Caki2 (cell line): ENCODE data around the gene CASP3. TPM values are rescaled to one million over a fixed set of nuclear protein-coding genes. Genes with fewer than 3 reads are reported as not detected.
"Not testable (repeated sequence)": the region's sequence is repeated elsewhere in the genome, so short reads cannot be mapped to it uniquely, and the experiment has no call there.

Experiments
- DNase-seq: peaks from one replicate; pipeline ENCODE4 v3.0.0-alpha.2; 2015; ENCODE audit warnings: low read depth
- in situ Hi-C: cut with HindIII; loops from 2 replicates; pipeline ENCODE4 v1.10.0; 2016; ENCODE audit warnings: low sequenced_read_pairs, low pct_unique_long_range_greater_than_20kb, mixed read lengths
- total RNA-seq: library from RNA; depleted of rRNA; stranded (reverse); fragments of >200 nt; shearing (Covaris generic); gene quantifications from 2 replicates; pipeline ENCODE4 v1.2.3, GENCODE V29; 2014; ENCODE audit warnings: low replicate concordance

CASP3 gene
- total RNA-seq, 1 experiment from 2014 or later = 34.7 TPM

DNA sequence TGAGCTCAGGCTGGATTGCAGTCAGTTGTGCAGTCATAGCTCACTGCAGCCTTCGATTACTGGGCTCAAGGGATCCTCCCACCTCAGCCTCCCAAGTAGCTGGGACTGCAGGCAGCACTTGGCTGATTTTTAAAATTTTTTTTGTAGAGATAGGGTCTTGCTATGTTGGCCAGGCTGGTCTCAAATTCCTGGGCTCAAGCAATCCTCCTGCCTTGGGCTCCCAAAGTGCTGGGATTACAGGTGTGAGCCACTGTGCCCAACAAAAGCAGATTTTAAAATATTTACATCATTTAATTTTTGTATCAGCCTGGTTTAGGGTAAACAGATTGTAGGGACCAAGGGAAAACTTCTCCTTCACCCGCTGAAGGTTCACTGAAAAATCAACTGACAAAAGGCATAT, 33.1 kb downstream of the CASP3 start:
- DNase-seq, in situ Hi-C loops: not testable (repeated sequence)

DNA sequence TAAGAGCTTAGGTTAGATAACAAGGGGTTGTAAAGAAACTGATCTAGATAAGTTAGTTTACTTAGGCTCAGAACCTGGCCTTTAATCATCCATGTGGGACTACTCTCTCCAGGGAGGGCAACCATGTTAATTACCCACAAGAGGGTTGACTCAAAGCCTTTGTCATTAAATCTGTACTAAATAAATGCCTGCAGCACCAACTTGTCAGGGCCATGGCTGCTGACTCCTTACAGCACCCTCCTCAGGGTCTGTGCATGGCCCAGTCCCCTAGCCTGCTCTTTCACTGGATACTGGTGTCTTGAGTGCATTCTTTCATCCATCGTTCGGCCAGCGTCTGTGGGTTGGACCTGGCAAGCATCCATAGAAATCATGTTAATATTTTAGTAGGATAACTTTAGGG, 34.7 kb downstream of the CASP3 start:
- DNase-seq = no peak
- in situ Hi-C loops = no loop called here

DNA sequence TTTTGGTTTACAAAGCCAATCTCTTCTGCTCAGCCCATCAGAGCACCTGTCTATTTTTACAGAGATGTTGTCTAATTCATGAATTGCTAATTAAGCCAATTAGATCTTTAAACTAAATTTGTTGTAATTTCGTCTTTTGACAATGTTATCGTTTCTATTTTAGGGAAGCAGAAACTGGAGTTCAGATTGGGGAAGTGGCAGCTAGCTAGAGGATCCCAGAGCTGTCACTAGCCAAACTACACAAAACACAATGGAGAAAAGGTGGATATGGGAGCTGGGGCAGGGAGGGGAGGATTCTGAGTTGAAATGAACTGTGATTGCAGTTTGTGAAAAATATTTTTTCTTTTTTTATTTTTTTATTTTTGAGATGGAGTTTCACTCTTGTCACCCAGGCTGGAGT, 35.8 kb downstream of the CASP3 start:
- in situ Hi-C loops = no loop called here

DNA sequence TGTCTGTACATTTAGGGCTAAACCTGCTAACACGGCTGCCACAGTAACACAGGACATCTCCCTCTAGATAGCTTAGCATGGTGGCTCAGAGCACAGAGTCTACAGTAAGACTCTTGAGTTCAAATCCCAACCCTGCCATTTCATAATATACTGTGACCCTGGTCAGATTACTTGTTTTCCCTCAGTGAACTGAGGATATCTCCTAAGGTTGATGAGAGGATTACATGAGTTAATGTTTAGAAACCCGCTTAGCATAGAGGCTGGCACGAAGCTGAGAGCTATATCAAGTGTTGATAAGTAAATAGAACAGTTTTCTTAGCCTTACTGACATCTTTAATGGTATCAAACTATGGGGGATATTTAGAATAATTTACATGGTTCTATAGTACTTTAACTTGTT, 37.2 kb downstream of the CASP3 start:
- DNase-seq = no peak
- in situ Hi-C loops = no loop called here

More for the DNA sequence above, 35.8 kb downstream of the CASP3 start:
- DNase-seq = no peak

DNA sequence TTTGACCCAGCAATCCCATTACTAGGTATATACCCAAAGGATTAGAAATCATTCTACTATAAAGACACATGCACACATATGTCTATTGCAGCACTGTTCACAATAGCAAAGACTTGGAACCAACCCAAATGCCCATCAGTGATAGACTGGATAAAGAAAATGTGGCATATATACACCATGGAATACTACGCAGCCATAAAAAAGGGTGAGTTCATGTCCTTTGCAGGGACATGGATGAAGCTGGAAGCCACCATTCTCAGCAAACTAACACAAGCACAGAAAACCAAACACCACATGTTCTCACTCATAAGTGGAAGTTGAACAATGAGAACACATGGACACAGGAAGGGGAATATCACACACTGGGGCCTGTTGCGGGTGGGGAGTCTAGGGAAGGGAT, 41.8 kb downstream of the CASP3 start:
- in situ Hi-C loops, DNase-seq: not testable (repeated sequence)

DNA sequence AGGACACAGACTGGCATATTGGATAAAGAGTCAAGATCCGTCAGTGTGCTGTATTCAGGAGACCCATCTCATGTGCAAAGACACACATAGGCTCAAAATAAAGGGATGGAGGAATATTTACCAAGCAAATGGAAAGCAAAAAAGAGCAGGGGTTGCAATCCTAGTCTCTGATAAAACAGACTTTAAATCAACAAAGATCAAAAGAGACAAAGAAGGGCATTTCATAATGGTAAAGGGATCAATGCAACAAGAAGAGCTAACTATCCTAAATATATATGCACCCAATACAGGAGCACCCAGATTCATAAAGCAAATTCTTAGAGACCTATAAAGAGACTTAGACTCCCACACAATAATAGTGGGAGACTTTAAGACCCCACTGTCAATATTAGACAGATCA, 46.4 kb downstream of the CASP3 start:
- DNase-seq, in situ Hi-C loops: not testable (repeated sequence)

DNA sequence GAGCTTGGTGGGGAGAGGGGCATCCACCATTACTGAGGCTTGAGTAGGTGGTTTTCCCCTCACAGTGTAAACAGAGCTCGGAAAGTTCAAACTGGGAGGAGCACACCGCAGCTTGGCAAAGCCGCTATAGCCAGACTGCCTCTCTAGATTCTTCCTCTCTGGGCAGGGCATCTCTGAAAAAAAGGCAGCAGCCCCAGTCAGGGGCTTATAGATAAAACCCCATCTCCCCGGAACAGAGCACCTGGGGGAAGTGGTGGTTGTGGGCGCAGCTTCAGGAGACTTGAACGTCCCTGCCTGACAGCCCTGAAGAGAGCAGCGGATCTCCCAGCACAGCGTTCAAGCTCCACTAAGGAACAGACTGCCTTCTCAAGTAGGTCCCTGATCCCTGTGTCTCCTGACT, 48.3 kb downstream of the CASP3 start:
- in situ Hi-C loops, DNase-seq: not testable (repeated sequence)

DNA sequence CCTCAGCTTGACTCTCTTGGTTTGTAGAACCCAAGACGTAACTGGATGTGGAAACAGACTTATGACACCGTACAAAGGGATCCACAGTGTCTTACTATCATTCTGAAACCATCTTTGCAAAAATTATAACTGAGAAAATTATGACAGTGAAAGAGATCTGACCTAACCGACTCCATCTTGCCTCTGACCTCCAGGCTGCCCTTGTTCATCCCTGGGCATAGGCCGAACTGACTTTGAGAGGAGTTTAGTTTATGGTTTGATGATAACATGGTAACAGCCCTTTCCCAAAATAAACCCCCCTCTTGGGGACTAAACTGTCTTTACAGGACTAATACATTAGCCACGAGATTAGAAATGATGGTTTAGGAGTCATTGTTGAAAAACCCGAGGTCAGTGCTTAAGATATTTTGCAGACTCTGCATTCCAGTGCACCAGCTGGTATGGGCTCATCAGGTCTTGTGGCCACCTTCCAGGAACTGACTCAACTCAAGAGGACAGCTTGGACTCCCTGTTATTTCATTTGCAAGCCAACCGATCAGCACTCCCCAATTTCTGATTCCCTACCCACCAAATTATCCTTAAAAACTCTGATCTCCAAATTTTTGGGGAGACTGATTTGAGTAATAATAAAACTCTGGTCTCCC, 49.6 kb downstream of the CASP3 start:
- no peak for DNase-seq

DNA sequence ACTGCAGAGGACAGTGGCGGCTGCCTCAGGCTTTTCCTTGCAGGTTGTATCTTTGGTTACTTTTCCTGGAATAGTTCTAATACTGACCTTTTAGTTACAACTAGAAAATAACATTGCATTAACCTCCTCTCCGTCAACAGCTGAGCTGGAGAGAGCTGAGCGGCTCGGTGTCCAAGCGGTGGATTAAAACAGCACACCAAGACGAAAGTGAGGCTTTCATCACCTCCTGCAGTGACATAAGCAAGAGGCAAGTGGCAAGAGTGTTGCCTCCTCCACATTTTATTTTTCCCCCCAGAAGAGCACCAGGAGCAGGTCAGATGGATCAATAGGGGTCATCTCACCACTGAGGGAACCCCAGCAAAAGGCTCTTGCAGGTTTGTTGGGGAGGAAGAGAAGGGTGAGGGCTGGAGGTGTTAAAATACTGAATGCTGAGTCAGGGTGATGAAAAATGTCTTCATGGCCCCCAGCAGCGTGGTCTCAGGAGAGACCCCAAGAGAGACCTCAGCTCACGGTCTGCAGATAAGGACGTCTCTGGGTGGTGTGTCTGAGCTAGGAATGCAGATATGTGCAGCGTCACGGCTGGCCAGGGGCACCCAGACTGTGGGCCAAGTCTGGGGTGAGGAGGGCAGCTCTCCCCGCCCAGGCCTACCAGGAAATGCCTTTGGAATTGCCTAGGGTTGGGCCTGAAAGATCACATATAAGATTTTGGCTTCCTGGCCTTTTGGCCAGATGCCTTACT, 50.3 kb downstream of the CASP3 start:
- in situ Hi-C loops = no loop called here
- no peak for DNase-seq

More for the DNA sequence above, 49.6 kb downstream of the CASP3 start:
- in situ Hi-C loops = no loop called here

DNA sequence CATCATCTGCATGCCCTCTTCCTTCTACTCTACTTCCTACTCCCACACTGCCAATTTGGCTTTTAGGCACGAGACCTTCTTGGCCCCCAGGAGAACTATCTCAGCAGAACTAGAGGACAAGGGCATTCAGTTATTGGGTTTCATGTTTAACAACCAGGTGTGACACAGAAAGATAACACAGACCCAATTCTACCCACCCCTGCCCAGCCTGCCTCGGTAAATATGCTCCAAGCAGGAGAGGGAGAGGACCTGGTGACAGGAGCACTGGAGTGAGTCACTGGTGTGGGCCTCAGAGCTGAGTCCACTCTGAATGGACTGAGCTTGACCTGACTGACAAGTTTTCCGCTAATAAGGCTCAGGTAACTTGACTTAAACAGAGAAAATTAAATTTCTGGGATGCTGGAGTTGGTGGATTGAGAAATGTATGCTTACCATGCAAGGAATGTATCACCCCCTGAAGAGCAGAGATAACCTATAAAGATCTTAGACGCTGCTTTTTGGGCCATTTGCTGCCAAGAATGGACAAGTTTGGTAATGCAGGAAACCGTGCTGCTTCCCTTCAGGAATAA, 52.5 kb downstream of the CASP3 start:
- no peak for DNase-seq
- in situ Hi-C loops = no loop called here

DNA sequence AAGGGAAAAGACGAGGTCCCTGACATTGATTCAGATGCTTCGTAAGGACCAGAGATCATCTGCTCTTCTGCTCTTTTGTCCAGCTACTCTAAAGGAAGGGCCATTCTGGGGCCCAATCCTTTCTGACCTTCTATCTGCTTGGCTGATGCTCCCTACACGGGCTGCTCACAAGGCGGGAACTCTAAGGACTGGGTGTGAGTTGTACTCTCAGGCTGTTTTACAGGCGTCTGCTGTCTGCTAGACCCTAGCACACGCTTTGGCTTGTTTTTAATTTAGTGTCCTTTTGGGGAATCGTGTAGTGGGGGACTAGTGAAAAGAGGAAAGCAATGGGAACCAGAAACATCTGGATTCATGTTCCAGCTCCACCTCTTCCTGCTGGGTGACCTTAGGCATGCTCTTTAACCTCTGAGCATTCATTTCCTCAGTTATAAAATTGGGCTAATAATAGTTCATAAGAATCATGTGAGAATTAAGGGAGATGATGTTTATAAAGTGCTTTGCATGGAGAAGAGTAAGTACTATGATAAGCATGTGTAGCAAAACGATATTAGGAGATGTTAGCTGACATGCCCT, 53.1 kb downstream of the CASP3 start:
- DNase-seq = no peak
- in situ Hi-C loops = no loop called here

DNA sequence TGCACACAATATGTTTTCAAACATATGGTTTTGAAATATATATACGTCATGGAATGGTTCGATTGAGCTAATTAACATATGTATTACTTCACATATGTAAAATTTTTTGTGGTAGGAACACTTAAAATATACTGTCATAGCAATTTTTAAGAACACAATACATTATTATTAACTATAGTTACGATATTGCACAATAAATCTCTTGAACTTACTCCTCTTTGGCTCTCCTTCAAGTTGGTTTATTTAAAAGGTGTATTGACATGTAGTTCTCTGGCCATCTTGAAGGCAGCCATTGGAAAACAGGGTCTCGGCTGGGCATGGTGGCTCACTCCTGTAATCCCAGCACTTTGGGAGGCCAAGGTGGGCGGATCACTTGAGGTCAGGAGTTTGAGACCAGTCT, 53.8 kb downstream of the CASP3 start:
- DNase-seq = no peak
- in situ Hi-C loops = no loop called here

DNA sequence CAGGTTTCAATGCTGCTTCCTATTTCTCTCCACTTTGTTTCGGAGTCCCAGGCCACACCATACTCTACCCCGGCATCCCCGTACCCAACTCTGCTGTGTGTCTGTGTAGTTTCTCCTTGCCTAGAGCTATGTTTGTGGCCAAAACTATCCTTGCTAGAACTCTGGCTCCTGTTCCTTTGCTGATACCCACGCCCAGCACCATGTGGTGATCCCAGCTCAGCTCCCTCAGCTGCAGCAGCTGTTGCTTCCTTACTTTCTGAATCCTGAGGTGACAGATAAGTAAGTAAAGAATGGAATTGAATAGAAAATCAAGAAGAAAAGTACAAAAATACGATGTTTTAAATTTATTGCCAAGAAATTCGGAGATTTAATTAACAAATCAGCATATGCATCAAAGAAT, 55.8 kb downstream of the CASP3 start:
- in situ Hi-C loops = no loop called here
- no peak for DNase-seq

DNA sequence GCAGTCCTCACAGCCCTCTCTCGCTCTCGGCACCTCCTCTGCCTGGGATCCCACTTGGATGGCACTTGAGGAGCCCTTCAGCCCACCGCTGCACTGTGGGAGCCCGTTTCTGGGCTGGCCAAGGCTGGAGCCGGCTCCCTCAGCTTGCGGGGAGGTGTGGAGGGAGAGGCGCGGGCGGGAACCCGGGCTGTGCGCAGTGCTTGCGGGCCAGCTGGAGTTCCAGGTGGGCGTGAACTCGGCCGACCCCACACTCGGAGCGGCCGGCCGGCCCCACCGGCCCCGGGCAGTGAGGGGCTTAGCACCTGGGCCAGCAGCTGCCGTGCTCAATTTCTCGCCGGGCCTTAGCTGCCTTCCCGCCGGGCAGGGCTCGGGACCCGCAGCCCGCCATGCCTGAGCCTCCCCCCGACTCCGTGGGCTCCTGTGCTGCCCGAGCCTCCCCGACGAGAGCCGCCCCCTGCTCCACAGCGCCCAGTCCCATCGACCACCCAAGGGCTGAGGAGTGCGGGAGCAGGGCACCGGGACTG, 57.4 kb downstream of the CASP3 start:
- in situ Hi-C loops, DNase-seq: not testable (repeated sequence)

DNA sequence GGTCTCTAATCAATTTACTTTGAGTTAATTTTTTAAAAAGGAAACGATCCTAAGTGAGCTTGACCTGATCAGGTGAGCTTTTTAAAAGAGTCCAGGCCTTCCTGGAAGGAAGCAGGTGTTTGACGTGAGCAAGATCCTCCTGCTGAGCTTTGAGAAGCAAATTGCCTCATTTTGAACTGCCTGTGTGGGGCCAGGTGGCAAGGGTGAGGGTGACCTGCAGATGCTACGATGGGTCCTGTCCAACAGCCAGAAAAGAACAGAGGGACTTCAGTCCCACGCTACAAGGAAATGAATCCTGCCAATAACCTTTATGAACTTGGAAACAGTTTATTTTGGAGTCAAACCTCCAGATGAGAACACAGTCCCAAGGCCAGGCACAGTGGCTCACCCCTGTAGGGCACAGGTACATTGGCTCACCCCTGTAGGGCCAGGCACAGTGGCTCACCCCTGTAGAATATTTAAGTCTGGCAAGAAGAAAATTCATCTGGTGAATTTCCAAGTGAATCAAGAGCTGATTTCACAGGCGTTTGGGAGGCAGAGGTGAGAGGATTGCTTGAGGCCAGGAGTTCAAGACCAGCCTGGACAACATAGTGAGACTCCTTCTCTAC, 58.1 kb downstream of the CASP3 start:
- in situ Hi-C loops = no loop called here
- no peak for DNase-seq

DNA sequence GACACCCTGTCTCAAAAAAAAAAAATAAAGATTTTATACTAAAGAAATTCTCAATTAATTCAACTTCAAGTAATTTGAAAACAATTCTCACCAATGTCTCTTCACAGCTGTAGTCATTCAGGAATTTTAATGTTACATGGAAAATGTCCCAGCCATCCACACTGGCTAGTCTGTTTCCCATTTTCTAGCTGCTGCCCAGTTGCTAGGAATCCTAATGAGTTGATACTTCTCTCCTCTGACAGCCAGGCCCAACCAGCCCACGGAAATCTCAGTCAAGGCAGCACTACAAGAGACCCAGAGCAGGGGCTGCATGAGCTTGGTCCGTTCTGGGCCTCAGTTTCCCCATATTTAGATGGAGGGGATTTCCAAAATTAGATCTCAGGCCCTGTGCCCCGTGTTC, 59.1 kb downstream of the CASP3 start:
- no peak for DNase-seq
- in situ Hi-C loops = no loop called here

DNA sequence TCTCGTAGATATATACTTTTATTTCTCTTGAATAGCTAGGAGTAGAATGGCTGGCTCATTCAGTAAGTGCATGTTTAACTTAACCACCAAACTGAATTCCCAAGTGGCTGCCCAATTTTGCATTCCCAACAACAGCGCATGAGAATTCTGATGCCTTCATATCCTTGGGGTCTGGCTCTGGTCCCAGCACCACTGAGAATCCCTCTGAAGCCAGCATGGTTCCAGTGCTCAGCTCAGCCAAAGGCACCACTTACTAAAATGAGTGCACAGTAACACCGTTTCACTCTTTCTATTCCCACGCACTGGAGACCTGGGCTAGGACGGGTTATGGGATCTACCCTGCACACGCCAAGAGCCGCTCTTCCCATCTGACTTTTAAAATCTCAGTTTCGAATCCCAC, 60.4 kb downstream of the CASP3 start:
- no peak for DNase-seq
- in situ Hi-C loops = no loop called here

DNA sequence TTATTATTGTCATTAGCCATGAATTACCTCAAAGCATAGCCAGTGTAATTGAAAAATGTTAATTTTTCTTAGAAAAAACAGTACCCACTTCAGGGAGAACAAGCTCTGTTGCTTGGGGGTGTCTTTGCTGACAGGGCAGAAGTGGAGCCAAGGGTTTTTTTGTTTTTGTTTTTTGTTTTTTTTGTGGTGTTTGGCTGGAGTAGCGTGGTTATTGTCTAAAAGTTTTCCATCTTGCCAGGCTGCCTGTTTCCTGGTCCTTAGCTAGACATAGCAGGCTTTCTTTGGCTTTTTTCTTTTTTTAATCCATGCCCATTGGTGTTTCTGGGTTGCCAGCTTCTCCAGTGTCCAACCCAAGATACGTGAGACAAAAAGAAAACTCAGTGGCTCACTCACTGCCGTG, 61.5 kb downstream of the CASP3 start:
- DNase-seq = no peak
- in situ Hi-C loops = no loop called here

DNA sequence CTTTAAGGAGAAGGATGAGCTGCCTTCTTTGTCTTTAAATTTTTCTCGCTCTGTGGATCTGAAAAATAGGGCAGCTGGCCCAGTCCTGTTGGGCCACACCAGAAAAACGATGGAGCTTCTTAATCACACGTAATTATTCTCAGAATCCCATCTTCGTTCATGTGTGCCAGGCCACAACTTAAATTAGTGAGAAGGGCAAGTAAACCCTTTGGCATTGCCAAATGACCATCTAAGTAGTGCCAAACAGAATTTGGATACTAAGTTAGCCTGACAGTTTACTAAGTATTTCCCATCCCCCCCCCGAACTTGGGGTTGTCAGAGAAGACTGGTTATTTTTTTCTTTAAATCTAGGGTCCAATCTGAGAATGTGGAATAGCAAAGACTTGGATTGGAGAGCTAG, 62.0 kb downstream of the CASP3 start:
- DNase-seq = no peak
- in situ Hi-C loops = no loop called here
